Right lung (tissue), 10 donors: ENCODE data around the gene SFMBT2. TPM values are rescaled to one million over a fixed set of nuclear protein-coding genes. Genes with fewer than 3 reads are reported as not detected.

Source experiments
- DNase-seq, 2 donors: peaks; one replicate each; pipeline ENCODE4 v3.0.0-alpha.2; 2013
- long read RNA-seq, 8 donors: transcript quantifications; one replicate each; lab custom pipeline, GENCODE V29; 2026
- polyA plus RNA-seq, 5 donors: library from polyadenylated mRNA; unstranded; fragments of 120-200 nt; gene quantifications; one replicate each; pipeline versions ENCODE4 v1.2.1 to v1.2.3, GENCODE V29; 2013; ENCODE audit warnings: inconsistent platforms in 1 of 5, low replicate concordance in 1 of 5; ENCODE audit not compliant: insufficient read length in 5 of 5, insufficient read depth in 1 of 5

SFMBT2 gene
- 1 to 10 TPM; 3.8 to 5.4 (median 4.4) TPM for polyA plus RNA-seq
- long read RNA-seq, donor 1, result 0 reads
- long read RNA-seq, donor 2, result 0 reads
- long read RNA-seq, donor 3, result 0 reads
- long read RNA-seq, donor 4, result 0 reads
- long read RNA-seq, donor 5, result 0 reads
- long read RNA-seq, donor 6, result 0 reads
- long read RNA-seq, donor 7, result 0 reads
- long read RNA-seq, donor 8, result 0 reads

DNA sequence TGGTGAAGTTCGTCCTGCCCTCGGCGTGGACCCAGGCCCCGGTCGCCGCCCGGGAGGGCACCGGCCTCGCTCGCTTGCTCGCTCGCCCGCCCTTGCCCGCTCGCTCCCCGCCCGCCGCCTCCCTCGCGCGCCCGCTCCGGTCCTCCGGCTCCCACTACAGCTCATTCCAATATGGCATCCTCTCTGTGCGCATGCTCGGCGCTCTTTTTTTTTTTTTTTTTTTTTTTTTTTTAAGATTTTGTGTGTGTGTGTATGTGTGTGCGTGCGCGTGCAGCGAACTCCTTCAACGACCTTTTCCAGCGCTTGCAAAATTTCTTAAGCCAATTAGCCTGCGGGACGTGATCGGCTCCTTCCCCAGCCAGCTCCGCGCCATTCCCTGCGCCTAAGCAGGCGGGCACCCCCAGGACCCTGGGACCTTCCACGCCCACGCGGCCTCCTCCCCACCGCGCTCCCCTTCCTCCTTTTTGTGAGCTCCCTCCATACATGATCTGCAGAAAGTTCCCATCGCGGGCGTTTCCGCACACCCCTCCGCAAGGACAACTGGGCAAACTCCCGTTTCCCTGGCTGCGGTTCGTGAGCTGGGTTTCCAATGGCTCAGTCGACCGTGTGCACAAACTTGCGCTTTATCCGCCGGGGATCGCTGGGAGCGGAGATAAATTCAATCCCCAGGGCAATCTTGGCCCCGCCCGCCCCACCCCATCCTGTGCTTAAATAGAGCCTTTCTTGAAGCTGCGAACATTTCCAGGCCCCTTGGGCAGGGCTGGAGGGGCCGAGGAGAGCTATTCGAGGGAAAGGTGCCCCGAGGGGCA is at the start of gene SFMBT2:
SFMBT2 (minus strand) TSS at position 173 of the 809 bp plus-strand sequence. CDS start 29,136 bp downstream, outside the sequence.
- peak; percentile 76 to 78 for DNase-seq

DNA sequence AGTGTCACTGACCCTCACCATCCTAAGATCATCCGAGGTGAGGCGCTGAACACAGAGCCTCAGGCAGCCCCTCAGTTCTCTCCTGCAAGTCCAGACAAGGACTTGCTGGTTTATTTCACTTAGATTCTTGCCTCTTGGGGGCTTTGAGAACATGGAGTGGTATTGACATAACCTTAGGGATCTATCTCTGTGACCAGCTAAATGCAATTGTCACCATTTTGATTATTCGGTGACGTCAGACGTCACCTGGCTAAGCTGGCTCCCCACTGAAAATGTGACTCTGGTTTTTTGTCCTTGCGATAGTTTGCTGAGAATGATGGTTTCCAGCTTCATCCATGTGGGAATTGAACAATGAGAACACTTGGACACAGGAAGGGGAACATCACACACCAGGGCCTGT is 49.2 kb upstream of the SFMBT2 start:
- no peak for DNase-seq

- no peak for DNase-seq
Measured at GRCh38 chr10:7458556-7458955, 47.7 kb upstream of the SFMBT2 start.

GRCh38 chr10:7457478-7458316 is 46.9 kb upstream of the SFMBT2 start:
- DNase-seq, result no peak

- DNase-seq, result no peak
Measured at GRCh38 chr10:7449063-7449695, 38.3 kb upstream of the SFMBT2 start.

GRCh38 chr10:7445474-7446185 is 34.8 kb upstream of the SFMBT2 start:
- no peak for DNase-seq

- no peak for DNase-seq
Measured at GRCh38 chr10:7444551-7445121, 33.8 kb upstream of the SFMBT2 start.

DNA sequence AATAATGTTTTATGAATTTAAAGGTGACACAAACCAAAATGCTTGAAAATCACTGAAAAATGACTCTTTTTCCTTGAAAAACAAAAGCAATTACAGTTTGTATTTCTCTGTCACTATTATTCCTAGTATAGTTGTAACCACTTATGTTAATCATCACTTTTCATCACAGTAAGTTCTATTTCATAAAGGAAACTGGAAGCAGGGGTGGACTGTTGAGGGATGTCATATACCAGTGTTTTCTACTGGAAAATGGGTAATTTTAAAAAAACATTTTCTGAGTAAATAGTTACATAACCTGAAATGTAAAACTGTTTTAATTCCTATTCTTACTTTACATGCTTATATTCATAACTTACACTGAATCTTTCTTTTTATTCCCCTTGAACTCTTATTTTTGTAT is 32.2 kb upstream of the SFMBT2 start:
- no peak for DNase-seq

DNA sequence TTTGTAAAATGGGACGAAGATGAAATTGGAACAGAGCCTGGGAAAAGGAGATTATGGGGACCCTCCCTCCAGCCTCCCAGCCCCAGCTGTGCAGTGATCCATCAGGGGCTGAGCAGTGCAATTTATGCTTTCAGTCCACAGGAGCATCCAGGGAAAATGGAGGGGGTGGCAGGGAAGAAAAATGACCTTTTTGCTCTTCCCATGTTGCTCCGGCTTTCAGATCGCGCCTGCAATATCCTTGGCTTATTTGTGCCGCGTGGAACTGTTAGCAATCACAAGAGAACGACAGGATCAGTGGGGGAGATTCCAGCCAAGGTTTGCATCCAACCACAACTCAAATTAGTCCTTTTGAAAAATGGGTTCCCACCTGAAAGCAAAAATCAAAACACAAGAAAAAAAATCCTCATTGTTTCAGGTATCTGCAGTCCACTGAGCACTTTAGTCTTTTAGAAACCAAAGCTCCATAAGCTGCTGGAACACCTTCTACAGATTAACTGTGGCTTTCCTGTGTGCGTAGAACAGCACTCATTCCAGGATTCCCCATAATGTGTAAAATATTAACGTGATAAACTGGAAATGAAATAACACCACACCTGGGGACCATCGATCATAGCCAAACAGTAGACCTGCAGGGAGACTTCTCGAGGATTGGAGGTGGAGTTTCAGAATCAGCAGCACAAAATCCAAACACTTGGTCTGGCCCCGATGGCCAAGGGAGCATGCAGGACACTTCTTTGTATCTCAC is 30.7 kb upstream of the SFMBT2 start:
- DNase-seq, result no peak

DNA sequence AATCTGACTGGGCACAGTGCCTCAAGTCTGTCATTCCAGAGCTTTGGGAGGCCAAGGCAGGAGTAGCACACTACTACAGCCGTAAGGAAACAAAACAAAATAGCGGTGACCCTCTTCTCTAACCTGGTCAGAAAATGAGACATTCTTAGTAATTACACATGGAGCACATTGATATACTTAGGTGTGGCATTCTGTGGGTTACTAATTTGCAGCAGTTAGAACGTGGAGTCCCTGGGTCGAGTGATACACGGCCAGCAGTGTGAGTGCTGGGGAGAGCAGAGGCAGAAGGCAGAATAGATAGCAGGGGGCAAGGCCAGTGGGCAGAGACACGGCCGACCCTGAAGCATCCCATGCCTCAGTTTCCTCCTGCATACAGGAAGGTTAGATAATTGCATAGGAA is 28.9 kb upstream of the SFMBT2 start:
- DNase-seq, result no peak

DNA sequence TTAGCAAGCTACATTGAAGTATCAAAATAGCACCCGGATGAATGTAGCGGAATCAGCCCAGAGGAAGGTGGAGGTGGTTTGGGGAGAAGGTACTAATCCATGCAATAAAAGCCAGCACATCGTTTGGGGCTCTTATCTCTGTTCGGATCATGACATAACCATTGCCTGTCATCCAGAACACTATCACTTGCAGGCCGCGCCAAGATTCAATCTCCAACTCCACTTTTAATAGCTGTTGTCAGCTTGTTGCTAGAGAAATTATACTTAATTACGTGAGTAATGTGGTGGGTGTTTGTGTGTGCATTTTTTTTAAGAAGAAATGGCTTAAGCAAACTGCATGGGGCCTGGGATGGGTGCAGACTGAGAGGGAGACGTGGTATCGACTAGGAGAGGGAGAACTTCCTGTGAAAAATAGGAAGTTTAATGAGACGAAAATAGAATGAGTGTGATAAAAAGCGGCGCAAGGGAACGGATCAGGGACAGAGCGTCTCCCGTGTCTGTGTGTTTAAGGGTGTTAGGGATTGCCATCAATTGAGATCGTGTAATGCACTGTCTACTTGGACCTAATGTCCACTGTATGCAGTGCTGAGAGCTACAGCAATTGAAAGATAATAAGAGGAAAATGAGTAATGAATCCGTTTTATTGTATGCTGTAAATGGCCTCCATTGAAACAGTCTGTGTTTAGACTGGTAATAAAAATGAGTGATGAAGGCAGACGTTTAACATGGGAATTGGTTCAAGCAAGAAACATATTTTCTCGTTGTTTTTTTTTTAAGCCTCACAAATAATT is 27.6 kb upstream of the SFMBT2 start:
- peak in 1 of 2 donors; percentile 8 for DNase-seq

- no peak for DNase-seq
Measured at GRCh38 chr10:7436490-7437100, 25.8 kb upstream of the SFMBT2 start.

- DNase-seq, result no peak
Measured at GRCh38 chr10:7435674-7436073, 24.8 kb upstream of the SFMBT2 start.

GRCh38 chr10:7434378-7434777 is 23.5 kb upstream of the SFMBT2 start:
- DNase-seq, result no peak

DNA sequence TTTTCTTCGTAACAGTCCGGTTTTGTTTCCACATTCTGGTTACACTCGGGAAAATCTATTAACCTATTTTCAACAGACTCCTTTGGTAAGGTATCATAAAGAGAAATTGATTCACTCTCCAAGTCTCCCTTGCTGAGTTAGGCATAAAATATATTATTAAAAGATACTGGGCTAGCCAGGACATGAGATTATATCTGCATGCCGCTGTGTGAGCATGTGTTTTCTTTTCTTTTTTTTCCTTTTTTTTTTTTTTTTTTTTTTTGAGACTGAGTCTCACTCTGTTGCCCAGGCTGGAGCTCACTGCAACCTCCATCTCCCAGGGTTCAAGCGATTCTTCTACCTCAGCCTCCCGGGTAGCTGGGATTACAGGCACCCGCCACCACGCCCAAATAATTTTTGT is 23.0 kb upstream of the SFMBT2 start:
- no peak for DNase-seq

DNA sequence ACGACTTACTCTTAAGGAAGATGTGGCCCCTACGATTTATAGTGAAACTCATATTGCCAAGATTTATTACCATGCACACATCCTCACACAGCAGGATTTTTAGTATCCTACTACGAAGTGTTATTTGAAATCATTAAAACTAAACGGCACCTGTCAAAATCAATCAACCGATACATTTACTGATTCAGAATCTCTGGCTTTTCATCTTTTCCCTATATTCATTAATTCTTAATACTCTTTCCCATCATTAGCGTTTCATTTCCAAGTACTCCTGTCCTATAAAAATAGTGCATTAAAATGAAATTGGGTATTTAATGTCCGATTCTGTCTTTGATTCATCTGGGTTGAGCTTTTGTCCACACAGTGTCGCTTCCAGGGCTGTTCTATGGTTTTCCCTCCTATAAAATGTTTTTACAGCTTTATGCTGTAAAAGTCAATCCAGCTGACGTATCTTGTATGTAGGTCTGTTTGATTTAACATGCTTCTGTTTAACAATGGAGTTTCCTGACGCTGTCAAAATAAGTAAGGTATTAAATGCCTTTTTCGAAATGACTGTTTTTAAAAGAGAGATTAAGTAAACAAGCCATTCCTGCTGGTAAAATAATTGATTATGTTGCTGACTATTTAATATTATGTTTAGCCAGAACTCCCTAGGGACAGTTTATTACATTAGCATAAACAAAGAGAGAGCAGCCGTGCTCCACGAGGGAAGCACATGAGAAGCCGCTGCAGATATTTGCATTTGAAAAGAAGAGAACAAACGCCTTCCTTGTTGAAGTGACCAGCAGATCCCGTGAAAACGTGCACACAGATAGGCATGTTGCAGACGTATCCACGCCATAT is 22.3 kb upstream of the SFMBT2 start:
- DNase-seq, result peak in 1 of 2 donors; percentile 9

GRCh38 chr10:7428673-7429350 is 18.0 kb upstream of the SFMBT2 start:
- DNase-seq, result no peak
